ENCODE measurements around the gene RELN.

- TF ChIP-seq CTCF (optimal IDR thresholded peaks at IDR 0.05 in 1 of 3, IDR thresholded peaks at IDR 0.05 in 1 of 3, conservative IDR thresholded peaks at IDR 0.05 in 1 of 3; ENCODE audit: extremely low read depth in 1 of 3, insufficient read depth in 2 of 3, low read length in 3 of 3) (no peak), EZH2 (IDR thresholded peaks at IDR 0.05; ENCODE audit: low read length) (no peak)
Measured at GRCh38 chr7:103686763-103687162, 302.7 kb downstream of the RELN start.

All from keratinocyte (primary cell).